ENCODE results near the gene FAM180A. TPM values are rescaled to one million over a fixed set of nuclear protein-coding genes. Genes with fewer than 3 reads are reported as not detected.
A peak's percentile ranks its signal among the peaks of the same experiment; 100 is the strongest.

The FAM180A gene
- total and polyA plus RNA-seq, 9 of the 15 experiments (the other 6 are each of a cell fraction or from before 2014, with no cell fraction given), result not detected

- TF ChIP-seq L3MBTL2 (IDR thresholded peaks at IDR 0.05), result no peak
- TF ChIP-seq ARID2 (IDR thresholded peaks at IDR 0.05), result no peak
- no peak for TF ChIP-seq PTBP1 (IDR thresholded peaks at IDR 0.05; ENCODE audit: low read depth, low read length)
- no peak for TF ChIP-seq ZNF512 (tag; IDR thresholded peaks at IDR 0.05)
- TF ChIP-seq KAT7 (CRISPR knock-in tag; IDR thresholded peaks at IDR 0.05; ENCODE audit: borderline replicate concordance), result no peak
- TF ChIP-seq TCF3 (CRISPR knock-in tag; IDR thresholded peaks at IDR 0.05), result no peak
- no peak for TF ChIP-seq ELF2 (CRISPR knock-in tag; IDR thresholded peaks at IDR 0.05)
- no peak for TF ChIP-seq KDM5B (IDR thresholded peaks at IDR 0.05; ENCODE audit: insufficient replicate concordance, low read depth, low read length)
- no peak for TF ChIP-seq ZNF282 (CRISPR knock-in tag; IDR thresholded peaks at IDR 0.05)
- TF ChIP-seq ZC3H4 (CRISPR knock-in tag; IDR thresholded peaks at IDR 0.05; ENCODE audit: borderline replicate concordance), result no peak
- TF ChIP-seq E2F3 (CRISPR knock-in tag; IDR thresholded peaks at IDR 0.05), result no peak
- no peaks in the 10 kb centered on the region for H3K9me3 ChIP-seq (replicated peaks; ENCODE audit: control insufficient read depth, insufficient read depth, low read depth, low read length)
- H2AFZ ChIP-seq (ENCODE audit: low read depth, low read length), result no peak overlapping the region
- POLR2A ChIA-PET, result interaction anchor here (0.6 to 1.0 kb wide), 2 partner anchors 12 to 16 kb away, joined by 3 read pairs; no protein-coding TSS in a partner anchor
- H3K9me1 ChIP-seq (ENCODE audit: control insufficient read depth, insufficient read depth, low read length), result no peaks in the 10 kb centered on the region
- H3K79me2 ChIP-seq (ENCODE audit: control insufficient read depth, insufficient read depth, low read length), result no peaks in the 10 kb centered on the region
- no peak overlapping the region for H3K27ac ChIP-seq (ENCODE audit: extremely low read depth, low read depth, low read length)
- CTCF ChIA-PET (ENCODE audit: low intra/inter-chr PET ratio), result no interaction called here
- H3K4me2 ChIP-seq (ENCODE audit: insufficient read depth, low read length), result no peak overlapping the region
- H3K27me3 ChIP-seq (ENCODE audit: control insufficient read depth in 2 of 2, insufficient read depth in 2 of 2, low read length in 2 of 2), result peaks cover 5 to 34% of the 10 kb centered on the region in 2 experiments; a peak in 4 of 5 replicates
- 4% methylated on average over 8 of the region's 8 CpGs for WGBS (ENCODE audit: insufficient coverage, low coverage, missing lambda C conversion rate)
- no peaks in the 10 kb centered on the region for H4K20me1 ChIP-seq (replicated peaks; ENCODE audit: control insufficient read depth, insufficient read depth, low read length)
- no TSS peak for BruUV-seq (replicated peaks)
- H3K36me3 ChIP-seq (ENCODE audit: control insufficient read depth, insufficient read depth, low read length), result no peaks in the 10 kb centered on the region
- DNase-seq (ENCODE audit: extremely low read depth in 1 of 4, low spot score in 3 of 4) (no peak), FAIRE-seq (no peak), ATAC-seq (peak; percentile 26)
- no peak overlapping the region; a peak in 1 of 4 replicates for H3K9ac ChIP-seq (ENCODE audit: insufficient read depth in 1 of 2, low read depth in 2 of 2, low read length in 2 of 2)
- intact Hi-C loops (cut with micrococcal nuclease) (no loop called here), in situ Hi-C loops (cut with MboI) (no loop called here)
- H3K4me3 ChIP-seq, result no peak overlapping the region
- H3K4me1 ChIP-seq (replicated peaks in 1 of 2; ENCODE audit: control insufficient read depth in 2 of 2, insufficient read depth in 2 of 2, low read length in 2 of 2), result no peaks in the 10 kb centered on the region
Measured at GRCh38 chr7:135697276-135698049, 51.1 kb downstream of the FAM180A start.

Data from K562 (cell line).